ENCODE data around the gene ADGRE3. TPM values are rescaled to one million over a fixed set of nuclear protein-coding genes. Genes with fewer than 3 reads are reported as not detected.

ADGRE3 gene
- total and polyA plus RNA-seq, 2 of the 8 experiments (the other 6 are each of a cell fraction or from before 2014, with no cell fraction given), result not detected

- no peaks in the 10 kb centered on the region for H3K79me2 ChIP-seq (ENCODE audit: control insufficient read depth in 1 of 2, insufficient read depth in 2 of 2, low read length in 2 of 2)
- H2AFZ ChIP-seq (ENCODE audit: low read length), result no peak overlapping the region; the same call in 1 of the 2 replicates
- H2BK5ac ChIP-seq (ENCODE audit: low read depth, low read length), result no peak overlapping the region
- no peak overlapping the region for H2BK15ac ChIP-seq (ENCODE audit: low read length)
- no peak overlapping the region for H3K4me3 ChIP-seq (ENCODE audit: extremely low read depth in 1 of 4, insufficient read depth in 2 of 4, low read depth in 3 of 4, low read length in 4 of 4)
- no peaks in the 10 kb centered on the region for H4K20me1 ChIP-seq (replicated peaks in 1 of 2; ENCODE audit: control insufficient read depth in 1 of 2, insufficient read depth in 2 of 2, low read length in 2 of 2)
- H3K79me1 ChIP-seq (ENCODE audit: low read depth, low read length), result no peaks in the 10 kb centered on the region
- FAIRE-seq, result no peak
- WGBS, 2 experiments (ENCODE audit: extremely low coverage in 1 of 2, insufficient coverage in 1 of 2, insufficient read length in 1 of 2, insufficient replicate concordance in 2 of 2, low coverage in 1 of 2, low lambda C conversion rate in 2 of 2, missing lambda C conversion rate in 1 of 2), result 62% methylated on average over 6 of the region's 6 CpGs; no CpG with 5 or more reads in 1 of the 2 experiments
- no peaks in the 10 kb centered on the region for H3K36me3 ChIP-seq (ENCODE audit: control insufficient read depth in 2 of 4, insufficient read depth in 4 of 4, low read length in 3 of 4)
- H3K4ac ChIP-seq (replicated peaks; ENCODE audit: insufficient read length, low read depth, low read length), result no peak overlapping the region
- no peaks in the 10 kb centered on the region for H3K4me1 ChIP-seq (replicated peaks in 1 of 4; ENCODE audit: control insufficient read depth in 3 of 4, insufficient read depth in 4 of 4, low read length in 3 of 4)
- H3K23me2 ChIP-seq (ENCODE audit: low read depth, low read length), result no peaks in the 10 kb centered on the region
- no peak overlapping the region for H4K5ac ChIP-seq (ENCODE audit: insufficient read length, low read depth, low read length)
- H3K27me3 ChIP-seq (replicated peaks in 1 of 4; ENCODE audit: control insufficient read depth in 3 of 4, extremely low read depth in 1 of 4, insufficient read depth in 3 of 4, low read length in 3 of 4), result no peaks in the 10 kb centered on the region
- H2BK120ac ChIP-seq (replicated peaks; ENCODE audit: low read depth, low read length), result no peak overlapping the region
- H3K23ac ChIP-seq (ENCODE audit: insufficient read length), result no peak overlapping the region
- no peak overlapping the region for H3K4me2 ChIP-seq (ENCODE audit: insufficient read depth in 1 of 2, low read depth in 2 of 2, low read length in 2 of 2)
- no peak overlapping the region for H3K9ac ChIP-seq (replicated peaks in 1 of 4; ENCODE audit: extremely low read depth in 1 of 4, low read depth in 3 of 4, low read length in 3 of 4)
- peak overlapping the region; percentile 80; the same call in 1 of the 2 replicates for H4K8ac ChIP-seq (ENCODE audit: extremely low read depth, insufficient read depth, low read length)
- H2BK12ac ChIP-seq (ENCODE audit: low read depth, low read length), result no peak overlapping the region
- no peak overlapping the region for H3K18ac ChIP-seq (ENCODE audit: extremely low read depth, low read length)
- no peak overlapping the region for H3K14ac ChIP-seq (ENCODE audit: insufficient read length)
- H3K9me3 ChIP-seq (ENCODE audit: insufficient read depth in 2 of 2, low read depth in 1 of 2, low read length in 1 of 2), result no peaks in the 10 kb centered on the region; a peak in 1 of 4 replicates
- no peak overlapping the region for H3K56ac ChIP-seq (replicated peaks; ENCODE audit: insufficient read length, low read depth, low read length)
- H3K27ac ChIP-seq (ENCODE audit: low read depth, low read length), result no peak overlapping the region
- no peak overlapping the region for H2BK20ac ChIP-seq (ENCODE audit: low read length)
- H4K91ac ChIP-seq (replicated peaks; ENCODE audit: insufficient read length, low read length), result no peak overlapping the region
- DNase-seq (ENCODE audit: low read depth in 1 of 2, low spot score in 2 of 2), result no peak
- ChIA-PET CTCF (ENCODE audit: partially characterized antibody) (interaction anchor here (10.8 kb wide), 1 partner anchor 109 kb away, joined by 149 read pairs; the partner anchor contains the start of gene ZNF333), POLR2A (ENCODE audit: partially characterized antibody) (no interaction called here)
- no peak for TF ChIP-seq SP2 (IDR thresholded peaks at IDR 0.05; ENCODE audit: low read length)
- TF ChIP-seq BCL11A (IDR thresholded peaks at IDR 0.05; ENCODE audit: low read depth in 2 of 2, low read length in 2 of 2), result no peak
- TF ChIP-seq RAD21 (IDR thresholded peaks at IDR 0.05 in 1 of 2, conservative IDR thresholded peaks at IDR 0.05 in 1 of 2; ENCODE audit: low read depth in 2 of 2, low read length in 2 of 2), result no peak; a peak in 1 of 4 replicates
- TF ChIP-seq KDM5A (IDR thresholded peaks at IDR 0.05; ENCODE audit: low read length), result no peak
- no peak for TF ChIP-seq TAF7 (optimal IDR thresholded peaks at IDR 0.05; ENCODE audit: borderline replicate concordance, low read depth, low read length)
- TF ChIP-seq SIX5 (IDR thresholded peaks at IDR 0.05; ENCODE audit: low read depth, low read length), result no peak
- TF ChIP-seq KDM1A (IDR thresholded peaks at IDR 0.05; ENCODE audit: borderline replicate concordance, low read length), result 0 out of 2 replicates have a peak, but pooled peaks have one; percentile 16
- no peak overlapping the region for H2AK5ac ChIP-seq (ENCODE audit: low read depth, low read length)
Observed at GRCh38 chr19:14577885-14578427, 96.7 kb downstream of the ADGRE3 start.
